Testis (tissue), 2 donors: ENCODE results near the gene FLYWCH1.

Experiments used
- CTCF ChIP-seq, 3 experiments: fragments of 450-650 bp in 2 of 3; fragments of 200-600 bp in 1 of 3; sonication (generic) in 1 of 3; IDR thresholded peaks; one replicate each; pipeline ENCODE4 v1.5.1; 2016 to 2019; ENCODE audit warnings: antibody characterized with exemption in 3 of 3, mild to moderate bottlenecking in 2 of 3, moderate library complexity in 1 of 3
- POLR2A ChIP-seq: fragments of 450-650 bp; IDR thresholded peaks from one replicate; pipeline ENCODE4 v1.6.1; 2017; ENCODE audit warnings: antibody characterized with exemption, mild to moderate bottlenecking, moderate library complexity

- TF ChIP-seq CTCF (IDR thresholded peaks at IDR 0.05) (no peak), POLR2A (no peak)
Observed at GRCh38 chr16:2910441-2910969, 1.2 kb upstream of the FLYWCH1 start.
